ENCODE results near the gene REEP6.
A peak's percentile ranks its signal among the peaks of the same experiment; 100 is the strongest.
"Not testable (repeated sequence)": the region's sequence is repeated elsewhere in the genome, so short reads cannot be mapped to it uniquely, and the experiment has no call there.

Gene REEP6

DNA sequence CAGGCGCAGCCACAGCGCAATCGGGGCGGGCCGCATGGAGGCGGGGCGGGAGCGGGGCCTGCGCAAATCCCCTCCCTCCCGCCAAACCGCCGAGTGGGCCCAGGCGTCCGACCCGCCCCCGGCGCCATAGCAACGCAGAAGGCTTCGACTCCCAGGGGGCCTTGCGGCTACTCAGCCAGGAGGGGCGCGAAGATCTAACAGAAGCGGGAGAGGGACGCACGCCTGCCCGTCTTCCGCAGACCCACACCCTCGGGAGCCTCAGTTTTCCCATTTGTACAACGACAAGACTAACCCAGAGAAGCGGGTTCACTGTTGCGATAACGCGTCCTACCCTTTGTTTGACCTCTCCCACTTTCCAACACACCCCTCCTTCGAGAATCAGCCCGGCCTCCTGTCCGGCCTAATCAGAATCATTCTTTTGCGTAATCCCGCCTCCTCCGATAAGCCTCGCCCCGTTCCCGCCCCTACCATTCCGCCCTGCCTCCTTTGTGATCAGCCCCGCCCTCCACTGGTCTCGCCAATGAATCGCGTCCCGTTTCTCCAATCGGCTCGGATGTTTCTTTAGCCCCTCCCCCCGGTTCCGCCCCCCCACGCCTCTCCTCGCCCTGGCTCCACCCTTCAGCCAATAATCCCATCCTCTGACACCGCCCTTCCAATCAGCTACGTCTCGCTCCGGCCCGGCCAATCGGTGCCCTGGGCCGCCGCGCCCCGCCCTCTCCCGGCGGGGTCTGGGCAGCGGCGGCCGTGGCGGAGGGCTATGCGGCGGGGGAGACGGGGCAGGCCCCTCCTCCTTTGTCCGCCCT lies 469 bp upstream of the REEP6 start, which contains the start of gene PCSK4:
Gene PCSK4 (minus strand): TSS at position 40 of the 803 bp plus-strand sequence. CDS start 4 bp downstream, at position 36.
- DNase-seq (ENCODE audit: low read depth), result peak; percentile 99

DNA sequence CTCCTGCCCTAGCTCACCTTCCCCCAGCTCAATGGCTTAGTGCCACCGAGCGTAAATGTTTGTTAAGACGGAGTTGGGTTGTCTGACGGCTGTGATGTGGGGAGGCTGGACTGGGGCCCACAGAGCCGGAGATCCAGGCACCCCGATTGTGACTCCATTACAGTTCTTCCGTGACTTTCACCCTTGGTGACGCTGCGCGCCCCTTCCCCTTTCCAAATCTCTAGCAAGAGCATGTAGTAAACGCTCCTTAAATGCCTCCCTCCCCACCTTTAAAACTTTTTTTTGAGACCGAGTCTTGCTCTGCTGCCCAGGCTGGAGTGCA lies 829 bp downstream of the REEP6 start:
- no peak for DNase-seq (ENCODE audit: low read depth)

DNA sequence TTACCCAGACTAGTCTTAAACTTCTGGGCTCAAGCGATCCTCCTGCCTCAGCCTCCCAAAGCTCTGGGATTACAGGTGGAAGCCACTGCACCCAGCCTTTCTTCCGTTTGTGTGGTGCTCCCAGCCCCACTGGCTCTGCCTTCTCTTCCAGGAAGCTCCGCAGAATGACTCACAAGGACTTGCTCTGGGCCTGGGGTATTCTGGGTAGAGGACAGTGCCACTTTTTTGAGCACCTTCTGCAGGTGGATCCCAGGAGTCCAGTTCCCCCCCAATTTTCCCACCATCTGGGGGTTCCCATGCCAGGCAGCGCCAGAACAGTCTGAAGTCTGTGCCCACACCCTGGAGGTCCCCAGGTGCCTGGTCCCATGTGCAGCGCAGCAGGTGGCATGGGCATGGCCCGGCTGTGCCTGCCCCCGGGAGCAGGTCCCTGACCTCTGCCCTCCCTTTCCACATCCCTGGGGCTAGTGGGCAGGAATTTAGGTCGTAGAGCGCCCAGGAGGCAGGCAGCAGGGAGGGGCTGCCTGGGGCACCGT lies 1.6 kb downstream of the REEP6 start:
- DNase-seq (ENCODE audit: low read depth), result no peak

DNA sequence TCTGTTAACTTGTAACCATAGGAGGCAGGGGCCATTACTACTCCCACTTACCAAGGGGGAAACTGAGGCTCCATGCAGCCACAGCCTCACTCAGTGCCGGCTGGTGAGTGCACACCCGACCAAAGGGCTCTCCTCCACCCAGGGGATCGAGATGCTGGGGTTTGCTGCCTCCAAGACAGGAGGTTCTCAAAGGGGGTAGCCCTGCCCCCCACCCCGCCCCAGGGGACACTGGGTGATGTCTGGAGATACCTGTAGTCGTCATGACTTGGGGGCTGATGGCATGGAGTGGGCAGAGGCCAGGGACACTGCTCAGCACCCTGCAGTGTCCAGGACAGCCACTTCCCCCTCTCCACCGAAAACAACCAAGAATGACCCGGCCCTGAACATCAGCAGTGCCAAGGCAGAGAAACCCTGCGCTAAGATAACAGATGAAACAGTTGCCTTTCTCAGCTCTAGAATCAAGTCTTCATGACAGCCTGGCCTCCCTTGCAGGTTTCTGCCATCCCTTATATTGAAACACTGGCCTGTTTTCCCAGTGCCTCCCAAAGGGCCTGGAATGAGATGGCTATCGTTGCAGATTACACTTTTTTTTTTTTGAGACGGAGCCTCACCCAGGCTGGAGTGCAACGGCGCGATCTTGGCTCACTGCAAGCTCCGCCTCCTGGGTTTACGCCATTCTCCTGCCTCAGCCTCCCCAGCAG lies 3.3 kb downstream of the REEP6 start:
- DNase-seq (ENCODE audit: low read depth), result no peak

DNA sequence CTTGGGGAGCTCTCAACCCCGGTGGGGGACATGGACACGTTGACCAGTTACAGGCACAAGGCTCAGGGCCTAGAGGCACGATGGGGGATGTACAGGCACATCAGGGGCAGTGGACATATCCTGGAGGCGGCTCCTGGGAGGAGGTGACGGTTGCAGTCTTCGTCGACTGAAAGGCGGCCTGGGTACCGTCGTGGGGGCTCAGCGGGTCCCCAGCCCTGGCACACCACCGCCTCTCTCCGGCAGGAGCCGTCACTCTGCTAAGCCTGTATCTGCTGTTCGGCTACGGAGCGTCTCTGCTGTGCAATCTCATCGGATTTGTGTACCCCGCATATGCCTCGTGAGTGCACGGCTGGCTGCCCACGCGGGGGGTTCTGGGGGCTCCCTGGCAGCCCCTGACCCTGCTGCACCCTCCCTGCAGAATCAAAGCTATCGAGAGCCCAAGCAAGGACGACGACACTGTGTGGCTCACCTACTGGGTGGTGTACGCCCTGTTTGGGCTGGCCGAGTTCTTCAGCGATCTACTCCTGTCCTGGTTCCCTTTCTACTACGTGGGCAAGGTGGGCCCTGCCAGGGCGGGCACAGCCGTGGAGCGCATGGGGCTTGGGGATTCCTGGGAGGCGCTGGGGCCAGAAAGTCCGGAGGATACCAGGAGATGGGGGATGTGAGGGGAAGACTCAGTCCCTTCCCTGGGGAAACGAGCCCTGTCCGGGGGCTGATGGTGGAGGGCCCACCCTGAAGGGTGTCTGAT lies 4.2 kb downstream of the REEP6 start:
- no peak for DNase-seq (ENCODE audit: low read depth)

DNA sequence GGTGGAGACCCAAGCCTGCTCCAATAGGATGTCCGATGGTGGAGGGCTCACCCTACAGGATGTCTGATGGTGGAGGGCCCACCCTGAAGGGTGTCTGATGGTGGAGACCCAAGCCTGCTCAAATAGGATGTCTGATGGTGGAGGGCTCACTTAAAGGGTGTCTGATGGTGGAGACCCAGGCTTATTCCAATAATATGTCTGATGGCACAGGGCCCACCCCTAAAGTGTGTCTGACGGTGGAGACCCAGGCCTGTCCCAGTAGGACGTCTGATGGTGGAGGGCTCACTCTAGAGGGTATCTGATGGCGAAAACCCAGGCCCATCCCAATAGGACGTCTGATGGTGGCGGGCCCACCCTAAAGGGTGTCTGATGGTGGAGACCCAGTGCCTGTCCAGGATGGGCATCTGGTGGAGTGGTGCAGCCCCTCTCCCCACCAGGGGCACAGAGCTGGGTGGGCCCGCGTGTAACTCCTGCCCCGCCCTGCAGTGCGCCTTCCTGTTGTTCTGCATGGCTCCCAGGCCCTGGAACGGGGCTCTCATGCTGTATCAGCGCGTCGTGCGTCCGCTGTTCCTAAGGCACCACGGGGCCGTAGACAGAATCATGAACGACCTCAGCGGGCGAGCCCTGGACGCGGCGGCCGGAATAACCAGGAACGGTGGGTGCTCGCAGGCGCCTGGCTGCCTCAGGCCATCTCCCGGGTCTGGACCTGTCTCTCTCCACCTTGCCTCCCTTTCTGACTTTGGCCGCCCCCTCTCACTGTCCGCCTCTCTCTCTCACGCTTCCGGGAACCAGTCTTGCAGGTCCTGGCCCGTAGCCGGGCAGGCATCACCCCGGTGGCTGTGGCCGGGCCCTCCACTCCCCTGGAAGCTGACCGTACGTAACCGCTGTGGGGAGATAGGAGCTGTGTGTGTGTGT lies 5.1 kb downstream of the REEP6 start:
- DNase-seq (ENCODE audit: low read depth), result no peak

DNA sequence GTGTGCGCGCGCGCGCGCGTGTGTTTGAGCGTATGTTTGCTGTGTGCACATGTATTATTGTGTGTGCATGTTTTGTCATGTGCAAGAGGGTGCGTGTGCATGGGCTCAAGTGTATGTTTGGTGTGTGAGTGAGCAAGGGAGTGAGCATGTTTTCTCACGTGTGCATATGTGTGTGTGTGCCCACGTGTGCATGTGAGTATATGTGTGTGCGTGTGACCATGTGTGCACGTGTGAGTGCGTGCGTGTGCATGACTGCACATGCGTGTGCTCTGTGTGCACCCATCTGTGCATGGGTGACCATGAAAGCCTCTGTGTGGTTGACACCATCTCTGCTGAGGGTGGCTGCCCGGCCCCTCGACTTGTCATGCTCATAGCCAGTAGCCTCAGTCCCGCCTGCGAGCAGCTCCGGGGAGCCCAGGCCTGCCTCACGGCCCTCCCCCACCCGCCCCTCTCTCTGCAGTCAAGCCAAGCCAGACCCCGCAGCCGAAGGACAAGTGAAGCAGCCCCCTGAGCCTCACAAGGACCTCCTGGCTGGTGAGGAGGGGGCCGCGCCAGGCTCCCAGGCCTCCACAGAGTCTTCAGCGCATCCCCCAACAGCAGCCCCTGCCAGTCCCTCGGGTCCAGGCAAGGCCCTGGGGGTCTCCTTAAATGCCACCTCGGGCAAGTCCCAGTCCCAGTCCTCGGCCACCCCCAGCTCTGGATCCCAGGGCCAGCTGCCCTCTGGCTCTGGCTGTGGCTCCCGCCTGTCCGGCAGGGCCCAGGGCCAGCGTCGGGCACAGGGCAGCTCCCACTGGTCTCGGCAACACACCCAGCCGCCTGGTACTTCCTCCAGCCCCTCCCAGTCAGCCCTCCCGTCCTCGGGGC lies 6.0 kb downstream of the REEP6 start:
- no peak for DNase-seq (ENCODE audit: low read depth)

DNA sequence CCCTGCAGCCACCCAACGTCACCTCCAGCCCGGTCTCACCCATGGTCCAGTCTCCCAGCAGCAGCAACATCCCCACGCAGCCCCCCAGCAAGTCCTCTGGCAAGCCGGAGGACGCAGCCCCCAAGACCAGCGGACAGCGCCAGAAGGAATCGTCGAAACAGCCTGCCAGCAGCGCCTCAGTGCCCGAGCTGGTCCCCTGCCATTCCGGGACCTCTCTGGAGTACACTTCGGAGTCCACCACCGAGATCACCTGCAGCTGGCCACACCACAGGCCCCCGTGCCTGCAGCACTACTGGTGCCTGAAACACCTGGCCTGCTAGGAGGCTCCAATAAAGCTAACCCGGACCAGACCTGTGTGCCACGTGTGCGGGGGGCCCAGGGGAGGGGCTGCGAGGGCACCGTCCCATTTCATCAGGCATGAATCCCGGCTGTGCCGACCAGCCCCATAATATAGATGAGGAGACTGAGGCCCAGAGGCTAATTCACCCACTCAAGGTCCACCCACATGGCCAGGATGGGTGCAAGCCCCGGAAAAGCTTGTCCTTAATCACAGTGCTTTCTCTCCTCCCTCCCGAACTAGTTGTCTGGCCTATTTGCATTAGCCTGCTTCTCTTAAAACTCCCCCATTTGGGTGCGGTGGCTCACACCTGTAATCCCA lies 6.7 kb downstream of the REEP6 start:
- no peak for DNase-seq (ENCODE audit: low read depth)

DNA sequence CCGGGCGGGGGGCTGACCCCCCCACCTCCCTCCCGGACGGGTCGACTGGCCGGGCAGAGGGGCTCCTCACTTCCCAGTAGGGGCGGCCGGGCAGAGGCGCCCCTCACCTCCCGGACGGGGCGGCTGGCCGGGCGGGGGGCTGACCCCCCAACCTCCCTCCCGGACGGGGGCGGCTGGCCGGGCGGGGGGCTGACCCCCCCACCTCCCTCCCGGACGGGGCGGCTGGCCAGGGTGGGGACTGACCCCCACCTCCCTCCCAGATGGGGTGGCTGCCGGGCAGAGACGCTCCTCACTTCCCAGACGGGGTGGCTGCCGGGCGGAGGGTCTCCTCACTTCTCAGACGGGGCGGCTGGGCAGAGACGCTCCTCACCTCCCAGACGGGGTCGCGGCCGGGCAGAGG lies 8.2 kb downstream of the REEP6 start:
- not testable (repeated sequence) for DNase-seq (ENCODE audit: low read depth)

DNA sequence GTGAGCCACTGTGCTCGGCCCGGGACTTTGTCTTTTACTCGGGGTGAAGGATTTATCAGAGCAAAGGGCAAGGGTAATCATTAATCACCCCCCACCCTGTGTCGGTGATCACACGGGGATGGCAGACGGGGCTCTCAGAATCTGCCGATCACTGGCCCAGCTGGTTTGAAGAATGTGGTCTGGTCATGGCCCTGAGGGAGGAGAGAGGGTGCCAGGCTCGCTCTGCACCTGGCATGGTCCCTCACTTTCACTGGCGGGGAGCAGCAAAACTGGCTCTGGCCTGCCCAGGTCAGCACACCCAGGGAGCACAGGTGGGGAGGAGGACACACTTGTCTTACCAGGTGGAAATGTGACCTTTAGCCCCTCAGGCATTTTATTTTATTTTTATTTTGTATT lies 10.2 kb downstream of the REEP6 start:
- DNase-seq (ENCODE audit: low read depth), result no peak

DNA sequence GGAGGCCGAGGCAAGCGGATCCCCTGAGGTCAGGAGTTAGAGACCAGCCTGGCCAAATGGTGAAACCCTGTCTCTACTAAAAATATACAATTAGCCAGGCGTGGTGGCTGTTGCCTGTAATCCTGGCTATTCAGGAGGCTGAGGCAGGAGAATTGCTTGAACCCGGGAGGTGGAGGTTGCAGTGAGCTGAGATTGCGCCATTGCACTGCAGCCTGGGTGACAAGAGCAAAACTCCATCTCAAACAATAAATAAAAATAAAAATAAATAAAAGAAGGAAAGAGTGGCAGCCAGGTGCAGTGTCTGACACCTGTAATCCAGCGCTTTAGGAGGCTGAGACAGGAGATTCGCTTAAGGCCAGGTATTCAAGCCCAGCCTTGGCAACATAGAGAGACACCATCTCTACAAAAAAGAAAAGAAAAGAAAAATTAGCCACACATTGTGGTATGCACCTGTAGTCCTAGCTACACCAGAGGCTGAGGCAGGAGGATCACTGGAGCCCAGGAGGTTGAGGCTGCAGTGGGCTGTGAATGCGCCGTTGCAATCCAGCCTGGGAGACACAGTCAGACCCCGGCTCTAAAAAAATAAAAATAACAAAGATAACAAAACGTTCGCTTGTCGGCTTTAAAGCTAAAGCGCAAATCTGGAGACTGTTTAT lies 11.6 kb downstream of the REEP6 start:
- no peak for DNase-seq (ENCODE audit: low read depth)

DNA sequence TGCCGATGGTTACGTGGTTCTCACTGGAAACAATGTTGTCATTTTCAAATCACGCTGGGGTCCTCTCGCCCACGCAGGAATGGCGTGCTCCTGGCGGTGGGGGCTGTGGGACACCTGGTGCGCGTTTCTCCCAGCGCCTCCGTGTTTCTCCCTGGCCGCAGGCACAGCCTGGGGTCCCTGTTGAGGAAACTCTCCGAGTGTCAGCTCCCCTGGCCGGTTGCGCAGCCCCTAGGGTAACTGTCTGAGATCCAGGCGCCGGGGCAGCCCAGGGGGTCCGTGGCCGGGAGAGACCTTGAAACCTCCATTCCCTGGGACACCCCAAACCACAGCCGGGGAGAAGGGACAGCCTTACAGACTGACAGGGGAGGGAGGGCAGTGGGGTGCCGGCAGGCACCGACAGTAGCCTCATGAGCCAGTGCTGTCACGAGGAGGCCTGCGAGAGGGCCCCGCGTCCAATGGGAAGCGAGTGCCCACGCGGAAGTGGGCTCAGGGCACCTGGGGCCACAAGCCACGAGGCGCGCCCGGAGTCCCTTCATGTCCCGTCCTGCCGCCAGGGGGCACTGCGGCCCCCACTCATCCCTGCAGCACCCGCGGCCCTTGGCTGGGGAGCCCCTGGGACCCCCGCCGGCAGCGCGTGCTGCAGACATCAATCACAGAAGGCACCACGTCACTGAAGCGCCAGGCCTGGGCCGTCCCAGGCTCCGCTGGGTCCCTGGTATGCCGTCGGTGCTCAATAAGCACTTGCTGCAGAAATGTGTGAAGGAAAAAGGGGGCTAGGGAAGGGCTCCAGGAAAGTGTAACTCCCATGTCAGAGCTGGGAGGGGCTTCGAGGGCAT lies 12.3 kb downstream of the REEP6 start:
- no peak for DNase-seq (ENCODE audit: low read depth)

DNA sequence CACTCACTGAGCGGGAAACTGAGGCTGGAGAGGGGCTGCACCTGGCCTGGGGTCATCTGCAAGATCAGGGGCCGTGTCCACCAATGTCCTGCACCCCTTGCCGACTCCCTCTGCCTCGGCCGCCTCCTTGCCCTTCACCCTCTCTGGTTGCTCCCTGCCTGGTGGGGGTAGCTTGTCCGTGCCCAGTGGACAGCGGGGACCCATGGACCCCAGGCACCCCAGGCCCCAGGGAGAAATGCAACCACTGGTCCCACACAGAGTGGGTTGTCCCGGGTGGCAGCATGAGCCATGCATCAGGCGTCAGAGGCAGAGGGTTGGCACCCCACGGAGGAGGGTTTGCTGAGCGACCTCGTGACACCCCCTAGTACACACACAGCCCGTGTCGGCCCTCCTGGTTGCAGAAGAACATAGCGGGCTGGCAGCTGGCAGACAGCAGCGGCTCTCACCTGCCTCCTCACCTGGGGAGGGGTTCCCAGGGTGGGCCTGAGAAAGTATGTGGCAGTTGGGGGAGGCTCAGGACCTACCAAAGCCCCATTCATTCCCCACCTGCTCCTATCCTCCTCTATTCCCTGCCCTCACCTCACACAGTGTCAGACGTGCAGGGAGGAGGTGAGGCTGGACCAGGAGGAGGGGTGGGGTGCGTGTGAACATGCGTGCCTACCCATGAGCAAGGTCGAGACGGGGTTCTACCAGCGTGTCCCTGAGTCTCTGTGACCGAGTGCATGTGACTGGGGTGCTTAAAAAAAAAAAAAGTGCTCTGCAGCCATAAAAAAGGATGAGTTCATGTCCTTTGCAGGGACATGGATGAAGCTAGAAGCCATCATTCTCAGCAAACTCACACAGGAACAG lies 13.2 kb downstream of the REEP6 start:
- no peak for DNase-seq (ENCODE audit: low read depth)

DNA sequence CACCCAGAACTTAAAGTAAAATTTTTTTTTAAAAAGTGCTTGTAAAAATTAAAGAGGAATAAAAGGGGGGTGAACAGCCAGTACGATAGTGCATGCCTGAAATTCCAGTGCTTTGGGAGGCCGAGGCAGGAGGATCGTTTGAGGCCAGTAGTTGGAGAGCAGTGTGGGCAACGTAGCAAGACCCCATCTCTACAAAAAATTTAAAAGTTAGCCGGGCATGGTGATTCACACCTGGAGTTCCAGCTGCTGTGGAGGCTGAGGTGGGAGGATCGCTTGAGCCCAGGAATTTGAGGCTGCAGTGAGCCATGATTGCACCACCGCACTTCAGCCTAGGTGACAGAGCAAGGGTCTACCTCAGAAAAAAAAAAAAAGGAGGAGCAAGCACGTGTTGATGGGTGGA lies 14.0 kb downstream of the REEP6 start:
- DNase-seq (ENCODE audit: low read depth), result no peak

DNA sequence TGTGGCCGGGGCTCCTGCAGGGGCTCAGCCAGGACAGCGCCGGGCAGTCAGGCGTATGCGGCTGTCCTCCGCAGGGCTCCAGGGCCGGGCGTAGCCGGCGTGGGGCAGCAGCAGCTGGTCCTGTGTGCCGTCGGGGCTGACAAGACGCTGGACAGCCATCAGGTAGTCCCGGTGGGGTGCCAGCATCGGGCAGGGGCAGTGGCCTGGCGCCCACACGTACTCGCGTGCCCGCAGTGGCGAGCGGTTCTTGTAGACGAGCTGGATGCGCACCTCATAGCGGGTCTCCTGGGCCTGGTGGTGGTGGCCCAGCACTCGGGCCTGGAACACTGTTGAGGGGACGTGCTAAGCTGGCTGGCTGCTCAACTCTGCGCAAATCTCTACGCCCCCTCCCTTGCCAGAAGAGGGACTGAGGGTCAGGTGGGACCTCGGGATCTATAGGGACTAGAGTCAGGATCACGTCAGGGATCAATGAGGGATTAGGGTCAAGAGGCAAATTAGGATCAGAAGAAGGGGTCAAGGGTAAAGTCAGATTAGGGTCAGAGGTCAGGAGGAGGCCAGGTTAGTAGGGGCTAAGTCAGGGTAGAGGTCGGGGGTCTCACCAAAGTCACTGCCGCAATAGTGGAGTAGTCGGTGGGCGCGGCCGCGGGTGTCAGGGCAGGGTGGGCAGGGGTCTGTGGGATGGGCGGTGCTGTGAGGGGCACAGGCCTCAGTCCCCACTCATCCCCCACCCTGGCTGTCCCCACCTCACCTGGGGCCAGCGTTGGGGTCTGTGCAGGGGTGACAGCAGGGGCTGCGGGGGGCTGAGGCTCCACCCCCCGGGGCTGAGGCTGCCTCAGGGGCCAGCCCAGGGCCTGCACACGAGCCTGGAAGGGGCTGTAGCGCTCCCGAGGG lies 15.3 kb downstream of the REEP6 start:
- DNase-seq (ENCODE audit: low read depth), result no peak

DNA sequence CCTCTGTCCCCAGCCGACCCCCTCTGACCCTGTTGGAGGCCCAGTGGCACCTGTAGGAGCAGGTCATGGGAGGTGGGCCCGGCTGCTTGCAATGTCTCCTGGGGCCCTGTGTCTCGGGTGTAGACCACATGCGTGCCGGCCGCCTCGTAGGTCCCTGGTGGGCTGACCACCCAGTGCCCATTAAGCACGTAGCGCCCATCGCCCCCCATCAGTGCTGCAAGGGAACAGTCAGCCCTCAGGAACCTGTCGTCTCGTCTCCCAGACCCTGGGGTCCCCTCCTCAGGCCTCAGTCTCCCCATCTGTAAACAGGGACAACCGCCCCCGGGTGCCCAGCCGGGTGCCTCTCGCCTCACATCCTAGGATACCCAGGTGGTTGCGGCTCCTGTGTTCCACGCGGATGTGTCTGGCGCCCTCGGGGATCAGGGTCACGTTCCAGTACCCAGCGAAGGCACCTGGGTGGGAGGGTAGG lies 16.2 kb downstream of the REEP6 start:
- DNase-seq (ENCODE audit: low read depth), result no peak

All from fibroblast of gingiva (primary cell).